Neuronal stem cell (in vitro differentiated cells): ENCODE measurements around the gene GABRG3.

ENCODE experiments used
- DNase-seq: peaks from one replicate; pipeline ENCODE4 v3.0.0-alpha.2; 2013; ENCODE audit warnings: low spot score
- H2AFZ ChIP-seq: one replicate; pipeline ENCODE4 v1.6.1; 2013; ENCODE audit warnings: mild to moderate bottlenecking, low read length, inconsistent platforms
- H2AK5ac ChIP-seq: 2 replicates; pipeline ENCODE4 v1.6.1; 2013; ENCODE audit warnings: low read depth, mild to moderate bottlenecking, inconsistent platforms, low read length, moderate library complexity, mixed read lengths
- H2BK120ac ChIP-seq: 2 replicates; pipeline ENCODE4 v1.6.1; 2013; ENCODE audit warnings: low read depth, mild to moderate bottlenecking, inconsistent platforms, low read length, moderate library complexity, mixed read lengths
- H2BK12ac ChIP-seq: one replicate; pipeline ENCODE4 v1.6.1; 2013; ENCODE audit warnings: low read length, inconsistent platforms
- H2BK15ac ChIP-seq: 2 replicates; pipeline ENCODE4 v1.6.1; 2013; ENCODE audit warnings: mild to moderate bottlenecking, low read length, inconsistent platforms, mixed read lengths
- H2BK5ac ChIP-seq: one replicate; pipeline ENCODE4 v1.6.1; 2013; ENCODE audit warnings: inconsistent platforms, mild to moderate bottlenecking, low read length, moderate library complexity
- H3K14ac ChIP-seq: one replicate; pipeline ENCODE4 v1.6.1; 2013; ENCODE audit warnings: low read length, inconsistent platforms
- H3K18ac ChIP-seq: 2 replicates; pipeline ENCODE4 v1.6.1; 2013; ENCODE audit warnings: low read length, inconsistent platforms
- H3K23ac ChIP-seq: 2 replicates; pipeline ENCODE4 v1.6.1; 2013; ENCODE audit warnings: low read depth, mild to moderate bottlenecking, mixed read lengths, low read length, inconsistent platforms; ENCODE audit not compliant: poor library complexity
- H3K27ac ChIP-seq: replicated peaks from 3 replicates; pipeline ENCODE4 v1.5.1; 2013; ENCODE audit warnings: low read length, inconsistent platforms
- H3K27me3 ChIP-seq, 3 experiments: 2 replicates each; pipeline ENCODE4 v1.6.1; 2013; ENCODE audit warnings: low read length in 3 of 3, mild to moderate bottlenecking in 2 of 3, inconsistent platforms in 1 of 3, low read depth in 1 of 3, mixed read lengths in 1 of 3, moderate library complexity in 1 of 3; ENCODE audit not compliant: control insufficient read depth in 3 of 3, insufficient read depth in 3 of 3
- H3K36me3 ChIP-seq, 2 donors: replicated peaks in 1 of 2; 2 replicates each; pipeline ENCODE4 v1.6.1; 2013; ENCODE audit warnings: low read length in 2 of 2; ENCODE audit not compliant: control insufficient read depth in 2 of 2, insufficient read depth in 2 of 2
- H3K4ac ChIP-seq: 2 replicates; pipeline ENCODE4 v1.6.1; 2013; ENCODE audit warnings: inconsistent platforms, mild to moderate bottlenecking, low read length, moderate library complexity
- H3K4me1 ChIP-seq, 2 donors: 1 replicate in 1 of 2; 2 replicates in 1 of 2; pipeline ENCODE4 v1.6.1; 2013; ENCODE audit warnings: low read length in 2 of 2, low read depth in 1 of 2; ENCODE audit not compliant: control insufficient read depth in 2 of 2, insufficient read depth in 1 of 2
- H3K4me2 ChIP-seq: one replicate; pipeline ENCODE4 v1.6.1; 2013; ENCODE audit warnings: mild to moderate bottlenecking, low read length, inconsistent platforms; ENCODE audit not compliant: insufficient read depth, poor library complexity, severe bottlenecking
- H3K4me3 ChIP-seq, 2 donors: 2 replicates each; pipeline ENCODE4 v1.5.1; 2013; ENCODE audit warnings: low read length in 2 of 2, mild to moderate bottlenecking in 2 of 2, inconsistent platforms in 1 of 2, moderate library complexity in 1 of 2
- H3K79me1 ChIP-seq: one replicate; pipeline ENCODE4 v1.6.1; 2013; ENCODE audit warnings: low read depth, mild to moderate bottlenecking, inconsistent platforms, low read length, moderate library complexity
- H3K9ac ChIP-seq: one replicate; pipeline ENCODE4 v1.6.1; 2013; ENCODE audit warnings: mild to moderate bottlenecking, low read depth, low read length, inconsistent platforms; ENCODE audit not compliant: poor library complexity
- H3K9me3 ChIP-seq, 2 donors: replicated peaks in 1 of 2; 2 replicates each; pipeline versions ENCODE3 to v1.6.1; 2013; ENCODE audit warnings: low read length in 2 of 2, mild to moderate bottlenecking in 2 of 2, inconsistent platforms in 1 of 2, low read depth in 1 of 2, mixed read lengths in 1 of 2, moderate library complexity in 1 of 2; ENCODE audit not compliant: control insufficient read depth in 2 of 2, insufficient read depth in 1 of 2
- H4K8ac ChIP-seq: one replicate; pipeline ENCODE4 v1.6.1; 2013; ENCODE audit warnings: low read depth, mild to moderate bottlenecking, inconsistent platforms, low read length, moderate library complexity
- H4K91ac ChIP-seq: one replicate; pipeline ENCODE4 v1.6.1; 2013; ENCODE audit warnings: low read length, low read depth, mild to moderate bottlenecking, inconsistent platforms; ENCODE audit not compliant: poor library complexity
- WGBS, 2 donors: extraction: QIAGEN DNeasy Blood & Tissue Kit; methylation state at CpG; one replicate each; pipeline ENCODE4 v1.1.7; 2013; ENCODE audit warnings: missing lambda C conversion rate in 2 of 2, mixed read lengths in 1 of 2; ENCODE audit not compliant: insufficient read length in 2 of 2, insufficient replicate concordance in 1 of 2; ENCODE audit errors: extremely low coverage in 2 of 2; 5-methylcytosine and 5-hydroxymethylcytosine counted together

The GABRG3 gene

GRCh38 chr15:27219636-27220035, 248.7 kb downstream of the GABRG3 start:
- no peaks in the 10 kb centered on the region for H3K27me3 ChIP-seq
- no peak overlapping the region for H2AFZ ChIP-seq
- H3K36me3 ChIP-seq = no peaks in the 10 kb centered on the region
- no peaks in the 10 kb centered on the region for H3K9me3 ChIP-seq
- no peak overlapping the region for H3K14ac ChIP-seq
- no peak overlapping the region for H3K9ac ChIP-seq
- H3K4me3 ChIP-seq = no peak overlapping the region
- H3K4ac ChIP-seq = no peak overlapping the region
- no CpG with 5 or more reads among the region's 5 CpGs for WGBS, 2 donors
- no peak overlapping the region for H2BK5ac ChIP-seq
- H4K91ac ChIP-seq = no peak overlapping the region
- H3K4me2 ChIP-seq = no peak overlapping the region
- no peak overlapping the region for H2AK5ac ChIP-seq
- H3K18ac ChIP-seq = peak overlapping the region; percentile 71
- no peak for DNase-seq
- H3K23ac ChIP-seq = no peak overlapping the region
- no peak overlapping the region for H2BK15ac ChIP-seq
- peaks cover 0 to 6% of the 10 kb centered on the region in 2 donors for H3K4me1 ChIP-seq
- H2BK120ac ChIP-seq = no peak overlapping the region
- H3K27ac ChIP-seq = no peak overlapping the region
- H4K8ac ChIP-seq = no peak overlapping the region
- H3K79me1 ChIP-seq = no peaks in the 10 kb centered on the region
- H2BK12ac ChIP-seq = no peak overlapping the region

- Histone ChIP-seq H3K4me1 (peaks cover 0 to 6% of the 10 kb centered on the region in 2 donors), H2AFZ (no peak overlapping the region), H2BK120ac (no peak overlapping the region), H2BK12ac (no peak overlapping the region), H3K27me3 (no peaks in the 10 kb centered on the region), H3K9me3 (no peaks in the 10 kb centered on the region), H2AK5ac (no peak overlapping the region), H3K14ac (no peak overlapping the region), H3K36me3 (no peaks in the 10 kb centered on the region), H3K23ac (no peak overlapping the region), H2BK5ac (no peak overlapping the region), H4K91ac (no peak overlapping the region), H3K4me3 (no peak overlapping the region), H3K4me2 (no peak overlapping the region), H4K8ac (no peak overlapping the region), H3K9ac (no peak overlapping the region), H2BK15ac (no peak overlapping the region), H3K79me1 (no peaks in the 10 kb centered on the region), H3K18ac (no peak overlapping the region), H3K4ac (no peak overlapping the region), H3K27ac (no peak overlapping the region)
- no CpG with 5 or more reads among the region's 4 CpGs for WGBS, 2 donors
- DNase-seq = no peak
These were observed 249.2 kb downstream of the GABRG3 start for GRCh38 chr15:27220199-27220598.

- Histone ChIP-seq H2BK15ac (no peak overlapping the region), H3K18ac (no peak overlapping the region), H3K9ac (no peak overlapping the region), H3K4me2 (no peak overlapping the region), H3K4me3 (no peak overlapping the region), H3K4ac (no peak overlapping the region), H2AK5ac (no peak overlapping the region), H2BK12ac (no peak overlapping the region), H3K27ac (no peak overlapping the region), H3K79me1 (no peaks in the 10 kb centered on the region), H3K27me3 (no peaks in the 10 kb centered on the region), H3K14ac (no peak overlapping the region), H3K4me1 (no peaks in the 10 kb centered on the region), H3K36me3 (no peaks in the 10 kb centered on the region), H3K23ac (no peak overlapping the region), H2AFZ (no peak overlapping the region), H3K9me3 (no peaks in the 10 kb centered on the region), H2BK5ac (no peak overlapping the region), H2BK120ac (no peak overlapping the region), H4K91ac (no peak overlapping the region), H4K8ac (no peak overlapping the region)
- no CpG with 5 or more reads among the region's 4 CpGs for WGBS, 2 donors
- no peak for DNase-seq
These were observed 251.5 kb downstream of the GABRG3 start for GRCh38 chr15:27222479-27222878.

- DNase-seq = no peak
- Histone ChIP-seq H3K4me1 (no peaks in the 10 kb centered on the region), H3K23ac (no peak overlapping the region), H3K4ac (no peak overlapping the region), H2BK5ac (no peak overlapping the region), H4K8ac (no peak overlapping the region), H3K9me3 (no peaks in the 10 kb centered on the region), H2BK15ac (no peak overlapping the region), H3K27me3 (no peaks in the 10 kb centered on the region), H3K14ac (no peak overlapping the region), H3K27ac (no peak overlapping the region), H4K91ac (no peak overlapping the region), H2AK5ac (no peak overlapping the region), H2BK12ac (no peak overlapping the region), H3K9ac (no peak overlapping the region), H2BK120ac (no peak overlapping the region), H3K79me1 (no peaks in the 10 kb centered on the region), H2AFZ (no peak overlapping the region), H3K4me2 (no peak overlapping the region), H3K36me3 (no peaks in the 10 kb centered on the region), H3K18ac (no peak overlapping the region), H3K4me3 (no peak overlapping the region)
- no CpG with 5 or more reads among the region's 2 CpGs for WGBS, 2 donors
These were observed 252.2 kb downstream of the GABRG3 start for GRCh38 chr15:27223179-27223578.
